ENCODE data around the gene SDK2.

The SDK2 gene

GRCh38 chr17:73492125-73492820 lies 152.0 kb downstream of the SDK2 start:
- H3K4me3 ChIP-seq (ENCODE audit: low read depth, low read length) = no peak overlapping the region
- TF ChIP-seq CTCF (IDR thresholded peaks at IDR 0.05; ENCODE audit: borderline replicate concordance, insufficient read depth, low read depth, low read length) = no peak

- no peak for TF ChIP-seq CTCF (IDR thresholded peaks at IDR 0.05; ENCODE audit: borderline replicate concordance, insufficient read depth, low read depth, low read length)
- H3K4me3 ChIP-seq (ENCODE audit: low read depth, low read length) = no peak overlapping the region
Measured at GRCh38 chr17:73491648-73492047, 152.6 kb downstream of the SDK2 start.

- TF ChIP-seq CTCF (IDR thresholded peaks at IDR 0.05; ENCODE audit: borderline replicate concordance, insufficient read depth, low read depth, low read length) = no peak
- no peak overlapping the region for H3K4me3 ChIP-seq (ENCODE audit: low read depth, low read length)
Measured at GRCh38 chr17:73490851-73491250, 153.4 kb downstream of the SDK2 start.

GRCh38 chr17:73489991-73490390 lies 154.3 kb downstream of the SDK2 start:
- TF ChIP-seq CTCF (IDR thresholded peaks at IDR 0.05; ENCODE audit: borderline replicate concordance, insufficient read depth, low read depth, low read length) = no peak
- H3K4me3 ChIP-seq (ENCODE audit: low read depth, low read length) = no peak overlapping the region

- no peak overlapping the region for H3K4me3 ChIP-seq (ENCODE audit: low read depth, low read length)
- TF ChIP-seq CTCF (IDR thresholded peaks at IDR 0.05; ENCODE audit: borderline replicate concordance, insufficient read depth, low read depth, low read length) = no peak
Measured at GRCh38 chr17:73489333-73489732, 154.9 kb downstream of the SDK2 start.

- TF ChIP-seq CTCF (IDR thresholded peaks at IDR 0.05; ENCODE audit: borderline replicate concordance, insufficient read depth, low read depth, low read length) = no peak
- no peak overlapping the region for H3K4me3 ChIP-seq (ENCODE audit: low read depth, low read length)
Measured at GRCh38 chr17:73485130-73485529, 159.1 kb downstream of the SDK2 start.

GRCh38 chr17:73482894-73483293 lies 161.4 kb downstream of the SDK2 start:
- no peak for TF ChIP-seq CTCF (IDR thresholded peaks at IDR 0.05; ENCODE audit: borderline replicate concordance, insufficient read depth, low read depth, low read length)
- H3K4me3 ChIP-seq (ENCODE audit: low read depth, low read length) = no peak overlapping the region

Measured in GM12875 (cell line).